Renal cortical epithelial cell (primary cell): Measurements from ENCODE around the gene ADORA3. TPM values are rescaled to one million over a fixed set of nuclear protein-coding genes. Genes with fewer than 3 reads are reported as not detected.

Source experiments
- total RNA-seq: library from RNA; depleted of rRNA; stranded (reverse); fragments of >200 nt; gene quantifications from 2 replicates; pipeline ENCODE4 v1.2.3, GENCODE V29; 2014

The ADORA3 gene
- total RNA-seq, 1 donor from 2014 or later, result not detected

Other genes with a start within 250 kb of the ADORA3 start
- not detected in 2 replicates for gene CHIA, start 212.8 kb downstream of the ADORA3 start, total RNA-seq
- gene OVGP1, start 75.9 kb downstream of the ADORA3 start, total RNA-seq, result 0.52 and 1.4 TPM in 2 replicates
- 86.7 and 98.5 TPM in 2 replicates for gene WDR77, start 54.4 kb downstream of the ADORA3 start, total RNA-seq
- gene ATP5PB, start 54.2 kb downstream of the ADORA3 start, total RNA-seq, result 356 and 426 TPM in 2 replicates
- gene C1orf162, start 29.6 kb downstream of the ADORA3 start, total RNA-seq, result 0.20 TPM in 1 of 2 replicates, not detected in the other
- not detected in 2 replicates for gene TMIGD3, start within 50 bp of the ADORA3 start, total RNA-seq
- 28.3 and 93.7 TPM in 2 replicates for gene RAP1A, start 116.2 kb upstream of the ADORA3 start, total RNA-seq
- gene INKA2, start 235.8 kb upstream of the ADORA3 start, total RNA-seq, result 1.0 and 4.7 TPM in 2 replicates